ENCODE data around the gene PRKAR2B. TPM values are rescaled to one million over a fixed set of nuclear protein-coding genes. Genes with fewer than 3 reads are reported as not detected.
"Not testable (repeated sequence)": the region's sequence is repeated elsewhere in the genome, so short reads cannot be mapped to it uniquely, and the experiment has no call there.

PRKAR2B gene
- total and polyA plus RNA-seq, 7 experiments from 2014 or later = 0.39 to 5.0 (median 0.54) TPM

DNA sequence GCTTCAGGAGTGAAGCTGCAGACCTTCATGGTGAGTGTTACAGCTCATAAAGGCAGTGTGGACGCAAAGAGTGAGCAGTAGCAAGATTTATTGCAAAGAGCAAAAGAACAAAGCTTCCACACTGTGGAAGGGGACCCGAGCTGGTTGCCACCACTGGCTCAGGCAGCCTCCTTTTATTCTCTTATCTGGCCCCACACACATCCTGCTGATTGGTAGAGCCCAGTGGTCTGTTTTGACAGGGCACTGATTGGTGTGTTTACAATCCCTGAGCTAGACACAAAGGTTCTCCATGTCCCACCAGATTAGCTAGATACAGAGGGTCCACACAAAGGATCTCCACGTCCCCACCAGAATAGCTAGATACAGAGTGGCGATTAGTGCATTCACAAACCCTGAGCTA is 2.7 kb upstream of the PRKAR2B start:
- not testable (repeated sequence) for DNase-seq

GRCh38 chr7:107042326-107042910 is 2.1 kb upstream of the PRKAR2B start:
- H3K9me3 ChIP-seq (ENCODE audit: control insufficient read depth in 2 of 3, low read length in 3 of 3); H3K27ac ChIP-seq (ENCODE audit: low read depth, low read length); DNase-seq; H3K36me3 Mint-ChIP-seq; H3K27ac Mint-ChIP-seq; H3K4me3 Mint-ChIP-seq; H3K27me3 ChIP-seq (ENCODE audit: control insufficient read depth in 2 of 2, insufficient read depth in 2 of 2, low read length in 2 of 2); H3K9me3 Mint-ChIP-seq; H3K4me1 ChIP-seq (ENCODE audit: control insufficient read depth in 2 of 2, insufficient read depth in 2 of 2, low read length in 2 of 2); H3K36me3 ChIP-seq (ENCODE audit: control insufficient read depth in 2 of 3, insufficient read depth in 3 of 3, low read length in 3 of 3); POLR2A ChIA-PET; ATAC-seq; H3K4me3 ChIP-seq (ENCODE audit: low read length): not testable (repeated sequence)
- CTCF ChIA-PET = interaction anchor here (0.7 kb wide), 1 partner anchor 10 kb away, joined by 3 read pairs; no protein-coding TSS in a partner anchor
- intact Hi-C loops (cut with micrococcal nuclease) = loop anchor here (5.0 to 10.0 kb wide), 6 partner anchors 148 to 852 kb away; partner anchors contain the start of genes PIK3CG (in 2 of the 2), COG5 (in 1 of the 2), DLD (in 1 of the 2) and DUS4L (in 1 of the 2)
- Mint-ChIP-seq H3K4me1 (peaks cover 11 to 19% (median 15%) of the 10 kb centered on the region in 7 donors), H3K27me3 (peaks cover 13 to 32% (median 23%) of the 10 kb centered on the region in 5 donors)

More for the DNA sequence above, 2.7 kb upstream of the PRKAR2B start:
- H3K27me3 ChIP-seq (ENCODE audit: control insufficient read depth in 2 of 2, insufficient read depth in 2 of 2, low read length in 2 of 2); H3K9me3 Mint-ChIP-seq; POLR2A ChIA-PET; H3K27ac Mint-ChIP-seq; ATAC-seq; H3K36me3 ChIP-seq (ENCODE audit: control insufficient read depth in 2 of 3, insufficient read depth in 3 of 3, low read length in 3 of 3); H3K4me3 ChIP-seq (ENCODE audit: low read length); H3K36me3 Mint-ChIP-seq; H3K9me3 ChIP-seq (ENCODE audit: control insufficient read depth in 2 of 3, low read length in 3 of 3); H3K4me3 Mint-ChIP-seq; H3K27ac ChIP-seq (ENCODE audit: low read depth, low read length); H3K4me1 ChIP-seq (ENCODE audit: control insufficient read depth in 2 of 2, insufficient read depth in 2 of 2, low read length in 2 of 2): not testable (repeated sequence)
- Mint-ChIP-seq H3K4me1 (peaks cover 11 to 19% (median 15%) of the 10 kb centered on the region in 7 donors), H3K27me3 (peaks cover 13 to 27% (median 16%) of the 10 kb centered on the region in 5 donors)
- intact Hi-C loops (cut with micrococcal nuclease) = loop anchor here (5.0 to 10.0 kb wide), 6 partner anchors 147 to 853 kb away; partner anchors contain the start of genes PIK3CG (in 2 of the 2), COG5 (in 1 of the 2), DLD (in 1 of the 2) and DUS4L (in 1 of the 2)
- CTCF ChIA-PET = interaction anchor here (0.7 kb wide), 1 partner anchor 11 kb away, joined by 3 read pairs; no protein-coding TSS in a partner anchor

DNA sequence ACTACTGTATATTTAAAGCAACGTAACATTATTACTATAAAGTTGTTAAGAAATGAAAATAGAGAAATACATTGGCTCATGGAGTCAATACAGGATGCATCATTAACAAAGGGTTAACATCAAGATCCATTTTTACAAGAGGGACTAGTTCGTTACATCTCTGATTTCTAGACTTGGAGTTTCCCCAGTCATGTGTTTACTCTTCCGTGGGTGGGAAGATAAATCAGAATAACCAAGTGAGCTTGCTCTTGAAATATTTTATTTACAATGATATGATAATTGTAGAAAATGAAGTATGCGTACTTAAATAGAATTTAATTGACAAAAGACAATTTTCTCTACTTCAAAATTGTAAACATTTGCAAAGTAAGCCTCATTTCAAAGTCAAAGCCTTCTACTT is 1.0 kb upstream of the PRKAR2B start:
- intact Hi-C loops (cut with micrococcal nuclease) = loop anchor here (5.0 to 10.0 kb wide), 6 partner anchors 149 to 851 kb away; partner anchors contain the start of genes PIK3CG (in 2 of the 2), COG5 (in 1 of the 2), DLD (in 1 of the 2) and DUS4L (in 1 of the 2)

DNA sequence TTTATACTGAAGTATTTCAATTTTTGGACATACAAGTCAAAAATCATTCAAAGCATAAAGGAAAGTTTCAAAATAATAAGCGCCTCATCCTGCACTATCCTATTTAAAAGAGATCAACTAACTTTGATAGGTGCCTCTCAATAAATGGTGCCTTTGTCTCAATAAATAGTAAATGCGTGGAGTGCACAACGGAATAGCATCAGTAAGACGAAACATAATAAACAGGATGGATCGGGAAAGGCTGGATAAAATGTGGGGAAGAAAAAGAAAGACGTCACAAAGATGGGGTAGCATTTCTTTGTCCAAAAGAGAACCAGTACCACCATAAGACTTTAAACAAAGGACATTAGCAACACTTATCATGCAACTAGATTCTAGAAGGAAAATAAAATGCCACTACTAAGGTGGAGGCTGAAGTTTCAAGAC is 571 bp upstream of the PRKAR2B start:
- H3K4me3 Mint-ChIP-seq = peak overlapping the region; percentile 70 to 95 (median 86)
- peak overlapping the region; percentile 53 for H3K4me3 ChIP-seq (ENCODE audit: low read length)
- no peaks in the 10 kb centered on the region for H3K36me3 ChIP-seq (ENCODE audit: control insufficient read depth in 2 of 3, insufficient read depth in 3 of 3, low read length in 3 of 3)
- peaks cover 4 to 8% of the 10 kb centered on the region in 2 donors for H3K27me3 ChIP-seq (ENCODE audit: control insufficient read depth in 2 of 2, insufficient read depth in 2 of 2, low read length in 2 of 2)
- intact Hi-C loops (cut with micrococcal nuclease) = loop anchor here (1.0 to 10.0 kb wide), 11 partner anchors 82 to 851 kb away; partner anchors contain the start of genes PIK3CG (in 2 of the 2), CCDC71L (in 1 of the 2), COG5 (in 1 of the 2) and DLD (in 1 of the 2)
- no peaks in the 10 kb centered on the region for H3K36me3 Mint-ChIP-seq
- H3K9me3 Mint-ChIP-seq = peaks cover 0 to 2% (median 0%) of the 10 kb centered on the region in 11 donors
- peaks cover 13 to 41% (median 29%) of the 10 kb centered on the region in 5 donors for H3K27me3 Mint-ChIP-seq
- peak overlapping the region; percentile 33 for H3K27ac ChIP-seq (ENCODE audit: low read depth, low read length)
- peaks cover 4 to 10% of the 10 kb centered on the region in 2 donors for H3K4me1 ChIP-seq (ENCODE audit: control insufficient read depth in 2 of 2, insufficient read depth in 2 of 2, low read length in 2 of 2)
- POLR2A ChIA-PET = no interaction called here
- ATAC-seq = no peak
- CTCF ChIA-PET = no interaction called here
- H3K9me3 ChIP-seq (ENCODE audit: control insufficient read depth in 2 of 3, low read length in 3 of 3) = no peaks in the 10 kb centered on the region
- no peak for DNase-seq
- peak overlapping the region in 6 of 9 donors; percentile 49 to 89 (median 71) for H3K27ac Mint-ChIP-seq
- H3K4me1 Mint-ChIP-seq = peaks cover 11 to 19% (median 15%) of the 10 kb centered on the region in 7 donors

More for the DNA sequence above, 1.0 kb upstream of the PRKAR2B start:
- peaks cover 13 to 37% (median 29%) of the 10 kb centered on the region in 5 donors for H3K27me3 Mint-ChIP-seq
- ATAC-seq (no peak), DNase-seq (no peak)
- Histone ChIP-seq H3K9me3 (ENCODE audit: control insufficient read depth in 2 of 3, low read length in 3 of 3) (no peaks in the 10 kb centered on the region), H3K27me3 (ENCODE audit: control insufficient read depth in 2 of 2, insufficient read depth in 2 of 2, low read length in 2 of 2) (peaks cover 4 to 8% of the 10 kb centered on the region in 2 donors), H3K4me1 (ENCODE audit: control insufficient read depth in 2 of 2, insufficient read depth in 2 of 2, low read length in 2 of 2) (peaks cover 4 to 10% of the 10 kb centered on the region in 2 donors), H3K36me3 (ENCODE audit: control insufficient read depth in 2 of 3, insufficient read depth in 3 of 3, low read length in 3 of 3) (no peaks in the 10 kb centered on the region), H3K27ac (ENCODE audit: low read depth, low read length) (no peak overlapping the region), H3K4me3 (ENCODE audit: low read length) (no peak overlapping the region)
- POLR2A ChIA-PET = no interaction called here
- peak overlapping the region in 9 of 10 donors; percentile 70 to 95 (median 86) for H3K4me3 Mint-ChIP-seq
- H3K27ac Mint-ChIP-seq = peak overlapping the region in 2 of 9 donors; percentile 77 to 89
- H3K36me3 Mint-ChIP-seq = no peaks in the 10 kb centered on the region
- peaks cover 11 to 19% (median 15%) of the 10 kb centered on the region in 7 donors for H3K4me1 Mint-ChIP-seq
- H3K9me3 Mint-ChIP-seq = peaks cover 0 to 2% (median 0%) of the 10 kb centered on the region in 11 donors
- CTCF ChIA-PET = no interaction called here

DNA sequence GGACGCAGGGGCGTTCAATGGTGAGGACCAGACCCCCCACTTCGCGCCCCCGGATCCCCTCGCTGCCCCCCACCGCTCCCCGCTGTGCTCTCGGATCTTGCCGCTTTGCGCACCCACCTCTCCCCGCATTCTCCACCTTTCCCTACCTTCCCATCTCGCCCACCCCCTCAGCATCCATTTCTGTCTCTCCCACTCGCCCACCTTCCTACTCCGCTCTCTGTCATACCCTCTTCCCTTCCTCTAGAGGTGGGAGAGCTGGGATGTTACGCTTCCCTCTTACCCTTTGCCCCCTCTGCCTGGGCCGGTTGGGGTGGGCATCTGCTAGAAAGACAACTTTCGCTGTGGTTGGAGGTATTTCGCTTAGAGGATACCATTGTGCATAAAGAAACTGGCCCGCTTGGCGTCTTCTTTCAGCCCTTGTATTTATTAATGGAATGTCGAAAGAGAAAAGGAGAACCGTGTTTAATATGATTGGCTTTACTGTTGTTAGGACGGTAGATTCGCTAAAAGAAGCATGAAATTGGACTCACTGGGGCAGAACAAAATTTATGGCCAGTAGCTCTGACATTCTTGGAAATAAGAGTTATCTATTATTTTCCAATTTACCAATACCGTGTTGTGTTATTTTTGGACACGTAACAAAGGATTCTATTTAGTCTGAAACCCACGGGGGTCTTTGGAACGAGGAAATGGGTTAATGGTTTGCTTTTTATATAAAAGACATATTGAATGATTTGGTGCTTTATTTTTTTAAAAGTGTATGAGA is 873 bp downstream of the PRKAR2B start:
- no peak overlapping the region for H3K27ac ChIP-seq (ENCODE audit: low read depth, low read length)

DNA sequence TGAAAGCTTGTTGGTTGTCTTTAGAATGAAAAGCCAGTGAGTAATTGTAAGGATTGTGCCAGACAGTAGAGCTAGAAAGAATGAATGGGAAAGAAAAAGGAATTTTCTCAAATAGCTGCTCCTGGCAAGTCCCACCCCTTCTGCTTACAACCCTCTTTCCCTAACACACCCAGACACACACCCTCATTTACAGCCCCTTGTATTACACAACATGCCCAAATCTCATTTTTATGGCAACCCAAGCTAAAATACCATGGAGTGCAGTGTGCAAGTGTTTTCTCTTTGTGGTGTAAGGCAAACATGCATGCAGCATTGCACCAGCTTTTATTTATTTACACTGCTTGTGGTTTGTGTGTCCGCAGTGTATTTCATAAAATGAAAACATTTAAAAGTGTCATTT is 1.5 kb downstream of the PRKAR2B start:
- H3K4me1 Mint-ChIP-seq = peaks cover 11 to 19% (median 15%) of the 10 kb centered on the region in 7 donors
- intact Hi-C loops (cut with micrococcal nuclease) = loop anchor here (2.0 to 10.0 kb wide), 6 partner anchors 101 to 849 kb away; partner anchors contain the start of genes CCDC71L (in 1 of the 2), DLD (in 1 of the 2) and PIK3CG (in 1 of the 2)

More for the DNA sequence above, 873 bp downstream of the PRKAR2B start:
- H3K27ac Mint-ChIP-seq = peak overlapping the region in 5 of 9 donors; percentile 1 to 86 (median 63)
- DNase-seq = peak in 3 of 9 donors; percentile 2 to 13 (median 7)
- H3K36me3 Mint-ChIP-seq = no peaks in the 10 kb centered on the region
- H3K4me1 ChIP-seq (ENCODE audit: control insufficient read depth in 2 of 2, insufficient read depth in 2 of 2, low read length in 2 of 2) = peaks cover 4 to 10% of the 10 kb centered on the region in 2 donors
- H3K36me3 ChIP-seq (ENCODE audit: control insufficient read depth in 2 of 3, insufficient read depth in 3 of 3, low read length in 3 of 3) = no peaks in the 10 kb centered on the region
- intact Hi-C loops (cut with micrococcal nuclease) = loop anchor here (2.0 to 10.0 kb wide), 6 partner anchors 102 to 849 kb away; partner anchors contain the start of genes CCDC71L (in 1 of the 2), DLD (in 1 of the 2) and PIK3CG (in 1 of the 2)
- peaks cover 13 to 52% (median 29%) of the 10 kb centered on the region in 5 donors for H3K27me3 Mint-ChIP-seq
- peaks cover 11 to 19% (median 15%) of the 10 kb centered on the region in 7 donors for H3K4me1 Mint-ChIP-seq
- CTCF ChIA-PET = interaction anchor here (0.6 to 1.5 kb wide), 2 partner anchors 25 to 98 kb away, joined by 3 read pairs; no protein-coding TSS in a partner anchor
- H3K4me3 ChIP-seq (ENCODE audit: low read length) = peak overlapping the region; percentile 38
- ATAC-seq = no peak
- H3K27me3 ChIP-seq (ENCODE audit: control insufficient read depth in 2 of 2, insufficient read depth in 2 of 2, low read length in 2 of 2) = peaks cover 4 to 8% of the 10 kb centered on the region in 2 donors
- POLR2A ChIA-PET = interaction anchor here (0.7 kb wide), 1 partner anchor 1626 kb away, joined by 3 read pairs; no protein-coding TSS in a partner anchor
- no peaks in the 10 kb centered on the region for H3K9me3 ChIP-seq (ENCODE audit: control insufficient read depth in 2 of 3, low read length in 3 of 3)
- peak overlapping the region; percentile 74 to 96 (median 88) for H3K4me3 Mint-ChIP-seq
- H3K9me3 Mint-ChIP-seq = peaks cover 0 to 2% (median 0%) of the 10 kb centered on the region in 11 donors

More for the DNA sequence above, 1.5 kb downstream of the PRKAR2B start:
- ATAC-seq = no peak
- Mint-ChIP-seq H3K4me3 (peak overlapping the region; percentile 6 to 96 (median 76)), H3K27me3 (peaks cover 13 to 57% (median 29%) of the 10 kb centered on the region in 5 donors), H3K27ac (peak overlapping the region in 2 of 9 donors; percentile 1 to 19), H3K36me3 (no peaks in the 10 kb centered on the region), H3K9me3 (peaks cover 0 to 2% (median 0%) of the 10 kb centered on the region in 11 donors)
- Histone ChIP-seq H3K36me3 (ENCODE audit: control insufficient read depth in 2 of 3, insufficient read depth in 3 of 3, low read length in 3 of 3) (no peaks in the 10 kb centered on the region), H3K4me3 (ENCODE audit: low read length) (no peak overlapping the region), H3K4me1 (ENCODE audit: control insufficient read depth in 2 of 2, insufficient read depth in 2 of 2, low read length in 2 of 2) (peaks cover 4 to 10% of the 10 kb centered on the region in 2 donors), H3K27ac (ENCODE audit: low read depth, low read length) (no peak overlapping the region), H3K27me3 (ENCODE audit: control insufficient read depth in 2 of 2, insufficient read depth in 2 of 2, low read length in 2 of 2) (peaks cover 4 to 8% of the 10 kb centered on the region in 2 donors), H3K9me3 (ENCODE audit: control insufficient read depth in 2 of 3, low read length in 3 of 3) (no peaks in the 10 kb centered on the region)
- no peak for DNase-seq
- CTCF ChIA-PET = interaction anchor here (1.5 kb wide), 1 partner anchor 98 kb away, joined by 3 read pairs; no protein-coding TSS in a partner anchor
- POLR2A ChIA-PET = interaction anchor here (0.7 kb wide), 1 partner anchor 1627 kb away, joined by 3 read pairs; no protein-coding TSS in a partner anchor

Measured in naive thymus-derived CD4-positive, alpha-beta T cell (primary cell).